Thoracic aorta (tissue), 2 donors: ENCODE measurements around the gene HAUS1. TPM values are rescaled to one million over a fixed set of nuclear protein-coding genes. Genes with fewer than 3 reads are reported as not detected.
A peak's percentile ranks its signal among the peaks of the same experiment; 100 is the strongest.

Experiments
- ATAC-seq: fragments of 150-250 bp; one replicate; pipeline ENCODE4 v1.8.0; 2017; ENCODE audit warnings: low read depth; ENCODE audit not compliant: insufficient number of reproducible peaks, low FRiP score
- DNase-seq: peaks from one replicate; pipeline ENCODE4 v3.0.0-alpha.2; 2020; ENCODE audit warnings: low spot score
- H3K27ac ChIP-seq, 2 donors: fragments of 200-600 bp; sonication (generic); 1 replicate in 1 of 2; 2 replicates in 1 of 2; pipeline ENCODE4 v1.5.1; 2016; ENCODE audit warnings: mild to moderate bottlenecking in 2 of 2, moderate library complexity in 2 of 2
- H3K27me3 ChIP-seq: fragments of 200-600 bp; sonication (generic); replicated peaks from 2 replicates; pipeline ENCODE4 v1.6.0; 2016; ENCODE audit warnings: mild to moderate bottlenecking; ENCODE audit not compliant: insufficient read depth
- H3K36me3 ChIP-seq: fragments of 200-600 bp; sonication (generic); one replicate; pipeline ENCODE4 v1.5.1; 2016
- H3K4me1 ChIP-seq, 2 donors: fragments of 200-600 bp; sonication (generic); 1 replicate in 1 of 2; 2 replicates in 1 of 2; pipeline versions ENCODE4 v1.5.1 to v1.6.0; 2016; ENCODE audit warnings: low read depth in 2 of 2, mild to moderate bottlenecking in 1 of 2; ENCODE audit not compliant: control insufficient read depth in 1 of 2
- H3K4me3 ChIP-seq: fragments of 200-600 bp; sonication (generic); 2 replicates; pipeline ENCODE4 v1.5.1; 2016; ENCODE audit warnings: mild to moderate bottlenecking
- H3K9me3 ChIP-seq: fragments of 200-600 bp; sonication (generic); 2 replicates; pipeline ENCODE4 v1.5.1; 2016
- CTCF ChIP-seq: fragments of 200-600 bp; sonication (generic); IDR thresholded peaks from one replicate; pipeline ENCODE4 v1.5.1; 2019; ENCODE audit warnings: antibody characterized with exemption
- total RNA-seq, 2 donors: library from RNA; depleted of rRNA; stranded (reverse); fragments of >200 nt; gene quantifications; one replicate each; pipeline versions ENCODE4 v1.1.0 to v1.2.3, GENCODE V29; 2016

HAUS1 gene
- total RNA-seq, 2 donors from 2014 or later = 12.9 to 21.3 TPM

- no peak for DNase-seq
- no peak for ATAC-seq
- Histone ChIP-seq H3K27me3 (no peaks in the 10 kb centered on the region), H3K4me1 (peaks cover 21 to 31% of the 10 kb centered on the region in 2 donors), H3K9me3 (no peaks in the 10 kb centered on the region), H3K4me3 (no peak overlapping the region), H3K36me3 (peaks cover 18% of the 10 kb centered on the region), H3K27ac (no peak overlapping the region)
- TF ChIP-seq CTCF = no peak
Observed at GRCh38 chr18:46095532-46095931, 8.7 kb upstream of the HAUS1 start.

- Histone ChIP-seq H3K4me3 (peak overlapping the region; percentile 96), H3K4me1 (peaks cover 21 to 31% of the 10 kb centered on the region in 2 donors), H3K27ac (peak overlapping the region in 1 of 2 donors; percentile 73), H3K36me3 (peaks cover 9% of the 10 kb centered on the region), H3K9me3 (no peaks in the 10 kb centered on the region), H3K27me3 (no peaks in the 10 kb centered on the region)
- no peak for TF ChIP-seq CTCF
- ATAC-seq = no peak
- no peak for DNase-seq
Observed at GRCh38 chr18:46096651-46097300, 7.4 kb upstream of the HAUS1 start.

- ATAC-seq (no peak), DNase-seq (no peak)
- TF ChIP-seq CTCF = no peak
- H3K9me3 ChIP-seq = no peaks in the 10 kb centered on the region
- H3K36me3 ChIP-seq = peaks cover 9% of the 10 kb centered on the region
- H3K27me3 ChIP-seq = no peaks in the 10 kb centered on the region
- H3K4me1 ChIP-seq = peaks cover 21 to 31% of the 10 kb centered on the region in 2 donors
- peak overlapping the region; percentile 96 for H3K4me3 ChIP-seq
- peak overlapping the region; percentile 73 to 74 for H3K27ac ChIP-seq
Observed at GRCh38 chr18:46097431-46097800, 6.8 kb upstream of the HAUS1 start.

DNA sequence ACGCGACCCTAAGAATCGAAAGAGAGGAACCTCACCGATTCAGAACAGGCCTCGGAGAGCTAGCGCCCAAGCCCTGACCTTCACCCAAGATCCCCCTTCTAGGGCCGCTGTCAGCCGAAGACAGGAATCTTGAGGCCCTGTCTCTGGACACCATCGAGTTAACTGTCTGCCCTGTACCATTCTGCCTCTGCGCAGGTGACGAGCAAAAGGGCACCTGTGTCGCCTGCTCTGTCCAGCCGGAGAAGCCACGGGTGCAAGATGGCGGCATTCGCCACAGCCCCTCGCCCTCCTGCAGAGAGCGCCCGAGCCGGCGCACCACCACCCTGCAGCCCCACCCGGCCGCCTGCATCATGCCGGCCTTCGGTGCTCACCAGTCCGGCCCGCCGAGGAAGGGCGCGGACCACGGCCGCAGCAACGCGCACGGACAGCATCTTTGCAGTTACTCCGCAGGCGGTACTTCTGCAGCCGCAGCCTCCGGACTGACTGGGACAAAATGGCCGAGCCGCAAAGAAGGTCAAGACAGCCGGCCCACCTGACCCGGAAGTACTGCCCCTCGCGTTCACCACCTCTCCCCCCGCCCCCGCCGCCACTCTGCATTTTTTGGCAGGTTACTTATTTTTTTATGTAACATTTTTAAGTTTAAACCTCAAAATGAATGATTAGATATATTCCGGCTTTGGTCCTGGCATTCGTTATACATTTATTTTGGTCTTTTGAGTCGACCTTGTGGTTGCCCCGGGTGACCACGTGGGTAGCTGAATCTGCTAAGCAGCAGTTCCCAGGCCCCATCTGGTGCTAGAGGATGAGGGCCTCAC lies 6.2 kb upstream of the HAUS1 start, which contains the start of gene ATP5F1A:
ATP5F1A (minus strand) TSS at position 496 of the 815 bp plus-strand sequence; CDS start at position 431, 65 bp downstream.
- Histone ChIP-seq H3K4me1 (peaks cover 21 to 31% of the 10 kb centered on the region in 2 donors), H3K27ac (peak within 1 kb of the TSS; percentile 73 to 75), H3K36me3 (peaks cover 9% of the 10 kb centered on the region), H3K4me3 (peak within 1 kb of the TSS; percentile 96), H3K27me3 (no peaks in the 10 kb centered on the region), H3K9me3 (no peaks in the 10 kb centered on the region)
- peak; percentile 91 for ATAC-seq
- peak; percentile 67 for DNase-seq
- no peak for TF ChIP-seq CTCF

DNA sequence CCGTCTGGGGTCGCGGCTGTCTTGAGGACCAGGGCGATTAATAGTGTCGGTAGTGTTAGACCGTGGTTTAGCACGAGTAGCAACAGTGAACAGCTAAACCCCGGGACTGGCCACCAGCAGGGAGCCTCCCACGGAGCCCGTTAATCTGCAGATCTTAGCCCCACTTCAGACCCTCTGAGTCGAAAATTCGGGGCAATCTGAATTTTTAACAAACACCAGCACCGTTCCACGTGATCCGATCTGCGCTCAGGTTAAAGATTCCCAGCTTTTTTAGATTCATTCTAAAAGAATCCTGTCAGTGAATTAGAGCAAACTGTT lies 5.6 kb upstream of the HAUS1 start:
- ATAC-seq (no peak), DNase-seq (no peak)
- Histone ChIP-seq H3K36me3 (peaks cover 7% of the 10 kb centered on the region), H3K4me1 (peaks cover 19 to 33% of the 10 kb centered on the region in 2 donors), H3K27me3 (no peaks in the 10 kb centered on the region), H3K4me3 (peak overlapping the region; percentile 96), H3K27ac (peak overlapping the region; percentile 73 to 75), H3K9me3 (no peaks in the 10 kb centered on the region)
- TF ChIP-seq CTCF = no peak
